Keratinocyte (primary cell): ENCODE results near the gene ALK. TPM values are rescaled to one million over a fixed set of nuclear protein-coding genes. Genes with fewer than 3 reads are reported as not detected.

ENCODE experiments used
- DNase-seq: peaks from one replicate; pipeline ENCODE4 v3.0.0-alpha.2; 2011; ENCODE audit warnings: low read depth, missing footprints, low spot score
- FAIRE-seq: peaks from 2 replicates; lab custom pipeline; 2011; peaks lifted over from hg19 to GRCh38; lab: Jason Lieb, UNC
- H2AFZ ChIP-seq: 2 replicates; pipeline ENCODE4 v1.6.0; 2012; ENCODE audit warnings: low read length, control low read depth, inconsistent platforms; ENCODE audit not compliant: control insufficient read depth
- H3K27ac ChIP-seq: 2 replicates; pipeline ENCODE4 v1.5.1; 2011; ENCODE audit warnings: low read length; ENCODE audit not compliant: control insufficient read depth, insufficient read depth
- H3K27me3 ChIP-seq: 3 replicates; pipeline ENCODE4 v1.6.0; 2011; ENCODE audit warnings: low read length; ENCODE audit not compliant: control insufficient read depth, insufficient read depth; ENCODE audit errors: extremely low read depth
- H3K36me3 ChIP-seq, 2 experiments: 2 replicates in 1 of 2; 3 replicates in 1 of 2; pipeline ENCODE4 v1.5.1; 2011; ENCODE audit warnings: low read length in 2 of 2, mild to moderate bottlenecking in 1 of 2; ENCODE audit not compliant: control insufficient read depth in 2 of 2, insufficient read depth in 2 of 2; ENCODE audit errors: extremely low read depth in 1 of 2
- H3K4me1 ChIP-seq: 3 replicates; pipeline ENCODE4 v1.5.1; 2011; ENCODE audit warnings: low read length; ENCODE audit not compliant: control insufficient read depth, insufficient read depth; ENCODE audit errors: extremely low read depth
- H3K4me2 ChIP-seq: 3 replicates; pipeline ENCODE4 v1.6.0; 2011; ENCODE audit warnings: low read depth, low read length; ENCODE audit not compliant: control insufficient read depth, insufficient read depth; ENCODE audit errors: extremely low read depth
- H3K4me3 ChIP-seq, 3 experiments: fragments of 200-600 bp in 1 of 3; sonication (generic) in 1 of 3; 2 replicates in 2 of 3; 3 replicates in 1 of 3; pipeline ENCODE4 v1.5.1; 2011 to 2016; ENCODE audit warnings: low read length in 3 of 3, mild to moderate bottlenecking in 3 of 3, control low read depth in 2 of 3, inconsistent platforms in 1 of 3, low read depth in 1 of 3, mixed read lengths in 1 of 3, mixed run types in 1 of 3, moderate library complexity in 1 of 3; ENCODE audit not compliant: control insufficient read depth in 2 of 3, insufficient read depth in 2 of 3; ENCODE audit errors: extremely low read depth in 1 of 3
- H3K79me2 ChIP-seq: 2 replicates; pipeline ENCODE4 v1.6.0; 2012; ENCODE audit warnings: low read length; ENCODE audit not compliant: control insufficient read depth, insufficient read depth
- H3K9ac ChIP-seq: 3 replicates; pipeline ENCODE4 v1.6.0; 2011; ENCODE audit warnings: low read length; ENCODE audit not compliant: control insufficient read depth, insufficient read depth; ENCODE audit errors: extremely low read depth
- H3K9me1 ChIP-seq: 3 replicates; pipeline ENCODE4 v1.6.0; 2011; ENCODE audit warnings: low read length; ENCODE audit not compliant: control insufficient read depth, insufficient read depth; ENCODE audit errors: extremely low read depth
- H3K9me3 ChIP-seq: 2 replicates; pipeline ENCODE4 v1.5.1; 2012; ENCODE audit warnings: low read depth, low read length; ENCODE audit not compliant: control insufficient read depth
- H4K20me1 ChIP-seq: 3 replicates; pipeline ENCODE4 v1.6.0; 2011; ENCODE audit warnings: low read length; ENCODE audit not compliant: control insufficient read depth, insufficient read depth; ENCODE audit errors: extremely low read depth
- CTCF ChIP-seq, 3 experiments: IDR thresholded peaks in 1 of 3; conservative IDR thresholded peaks in 1 of 3; optimal IDR thresholded peaks in 1 of 3; 2 replicates in 2 of 3; 3 replicates in 1 of 3; pipeline versions ENCODE3 to v1.5.1; 2011; ENCODE audit warnings: low read length in 3 of 3, mild to moderate bottlenecking in 3 of 3, moderate library complexity in 2 of 3, control low read depth in 1 of 3, inconsistent platforms in 1 of 3; ENCODE audit not compliant: insufficient read depth in 2 of 3; ENCODE audit errors: extremely low read depth in 1 of 3
- EZH2 ChIP-seq: IDR thresholded peaks from one replicate; pipeline ENCODE4 v1.6.1; 2012; ENCODE audit warnings: inconsistent platforms, mild to moderate bottlenecking, low read length, moderate library complexity
- dilution Hi-C: fragments of 300-500 bp; cut with MboI; formaldehyde crosslinking; loops from one replicate; pipeline ENCODE4 v1.7.0; 2020; ENCODE audit warnings: low sequenced_read_pairs; ENCODE audit not compliant: extremely low pct_ligation_motif_present
- polyA plus RNA-seq, 5 experiments: library from polyadenylated mRNA; depleted of rRNA in 3 of 5; stranded (reverse) in 3 of 5; stranded (forward) in 1 of 5; unstranded in 1 of 5; fragments of >200 nt; gene quantifications; 1 replicate in 1 of 5; 2 replicates in 3 of 5; 3 replicates in 1 of 5; pipeline versions ENCODE4 v1.2.1 to v1.2.3, GENCODE V29; 2011 to 2012; ENCODE audit warnings: missing spikeins in 2 of 5, low read depth in 1 of 5, low replicate concordance in 1 of 5

ALK gene
- polyA plus RNA-seq, 1 donor (not counting 4 experiments of a cell fraction or from before 2014, with no cell fraction given): not detected

DNA sequence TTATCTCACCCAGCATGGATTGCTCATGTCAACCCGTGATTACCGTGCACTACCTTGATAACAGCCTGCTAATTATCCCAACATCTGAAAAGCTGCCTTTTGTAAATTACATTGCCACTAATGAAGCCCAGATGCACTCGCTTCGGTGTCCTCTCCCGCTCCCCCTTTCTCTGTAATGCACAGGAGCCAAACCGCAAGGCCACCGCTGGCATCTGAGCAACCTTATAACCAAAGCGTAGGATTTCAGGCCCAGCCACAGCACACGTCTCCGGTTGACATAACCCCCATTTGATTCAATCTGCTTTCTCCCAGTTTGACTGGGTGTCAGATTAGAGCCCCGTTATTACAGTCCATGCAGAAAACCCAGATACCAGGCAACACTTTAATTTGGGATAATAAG, 341.2 kb downstream of the ALK start:
- no peak overlapping the region for H3K4me2 ChIP-seq
- H3K27me3 ChIP-seq: peaks cover 10% of the 10 kb centered on the region
- no peaks in the 10 kb centered on the region for H3K9me3 ChIP-seq
- FAIRE-seq (no peak), DNase-seq (no peak)
- H3K4me3 ChIP-seq: no peak overlapping the region
- no peak overlapping the region for H3K27ac ChIP-seq
- dilution Hi-C loops: no loop called here
- H3K79me2 ChIP-seq: no peaks in the 10 kb centered on the region
- H3K4me1 ChIP-seq: no peaks in the 10 kb centered on the region
- no peaks in the 10 kb centered on the region for H3K9me1 ChIP-seq
- no peaks in the 10 kb centered on the region for H3K36me3 ChIP-seq
- TF ChIP-seq EZH2 (no peak), CTCF (optimal IDR thresholded peaks at IDR 0.05 in 1 of 3, IDR thresholded peaks at IDR 0.05 in 1 of 3, conservative IDR thresholded peaks at IDR 0.05 in 1 of 3; ENCODE audit: extremely low read depth in 1 of 3, insufficient read depth in 2 of 3, low read length in 3 of 3) (no peak)
- H2AFZ ChIP-seq: no peak overlapping the region
- H4K20me1 ChIP-seq: no peaks in the 10 kb centered on the region
- no peak overlapping the region for H3K9ac ChIP-seq

GRCh38 chr2:29579495-29580169, 341.8 kb downstream of the ALK start:
- no peaks in the 10 kb centered on the region for H3K9me1 ChIP-seq
- no peaks in the 10 kb centered on the region for H3K79me2 ChIP-seq
- FAIRE-seq: no peak
- no peak for TF ChIP-seq EZH2
- no peak for TF ChIP-seq CTCF (optimal IDR thresholded peaks at IDR 0.05 in 1 of 3, IDR thresholded peaks at IDR 0.05 in 1 of 3, conservative IDR thresholded peaks at IDR 0.05 in 1 of 3; ENCODE audit: extremely low read depth in 1 of 3, insufficient read depth in 2 of 3, low read length in 3 of 3)
- dilution Hi-C loops: no loop called here
- no peaks in the 10 kb centered on the region for H3K4me1 ChIP-seq
- H4K20me1 ChIP-seq: no peaks in the 10 kb centered on the region
- H3K27me3 ChIP-seq: peaks cover 16% of the 10 kb centered on the region
- H3K4me2 ChIP-seq: no peak overlapping the region
- H3K27ac ChIP-seq: no peak overlapping the region
- DNase-seq: no peak
- H3K4me3 ChIP-seq: no peak overlapping the region
- no peak overlapping the region for H3K9ac ChIP-seq
- H2AFZ ChIP-seq: no peak overlapping the region
- H3K9me3 ChIP-seq: no peaks in the 10 kb centered on the region
- no peaks in the 10 kb centered on the region for H3K36me3 ChIP-seq
